GM21737 (cell line): ENCODE data around the gene HHIPL1.
A peak's percentile ranks its signal among the peaks of the same experiment; 100 is the strongest.

ENCODE experiments used
- ATAC-seq: cut with Tn5 transposase; IDR thresholded peaks from one replicate; pipeline ENCODE4 v1.9.1; 2021; ENCODE audit warnings: mild to moderate bottlenecking, moderate library complexity; ENCODE audit not compliant: unreplicated experiment

HHIPL1 gene

DNA sequence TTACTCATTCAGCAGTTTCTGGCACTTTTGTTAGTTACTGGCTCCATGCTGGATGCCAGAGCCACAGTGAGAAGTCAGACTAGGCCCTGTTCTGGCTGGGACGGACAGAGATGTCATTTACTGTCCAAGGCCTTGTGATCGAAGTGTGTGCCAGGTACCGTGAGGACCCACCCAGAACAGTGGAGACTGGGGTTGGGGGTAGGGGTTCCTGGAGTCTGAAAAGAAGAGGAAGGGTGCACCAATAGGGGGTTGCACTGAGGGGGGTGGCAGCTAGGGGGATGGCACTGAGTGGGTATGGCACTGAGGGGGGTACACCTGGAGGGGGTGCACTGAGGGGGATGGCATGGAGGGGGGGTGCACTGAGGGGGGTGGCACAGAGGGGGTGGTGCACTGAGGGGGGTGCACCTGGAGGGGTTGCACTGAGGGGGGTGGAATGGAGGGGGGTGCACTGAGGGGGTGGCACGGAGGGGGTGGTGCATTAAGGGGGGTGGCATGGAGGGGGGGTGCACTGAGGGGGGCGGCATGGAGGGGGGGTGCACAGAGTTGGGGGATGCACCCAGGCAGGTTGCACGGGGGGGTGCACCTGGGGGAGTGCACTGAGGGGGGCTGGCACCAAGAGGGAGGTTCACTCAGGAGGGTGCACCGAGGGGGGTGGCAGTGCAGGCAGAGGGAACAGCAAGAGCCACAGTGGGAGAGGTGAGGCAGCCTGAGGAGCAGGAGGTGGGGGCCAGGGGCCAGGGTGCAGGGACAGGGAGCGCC is 28.6 kb downstream of the HHIPL1 start:
- no peak for ATAC-seq

DNA sequence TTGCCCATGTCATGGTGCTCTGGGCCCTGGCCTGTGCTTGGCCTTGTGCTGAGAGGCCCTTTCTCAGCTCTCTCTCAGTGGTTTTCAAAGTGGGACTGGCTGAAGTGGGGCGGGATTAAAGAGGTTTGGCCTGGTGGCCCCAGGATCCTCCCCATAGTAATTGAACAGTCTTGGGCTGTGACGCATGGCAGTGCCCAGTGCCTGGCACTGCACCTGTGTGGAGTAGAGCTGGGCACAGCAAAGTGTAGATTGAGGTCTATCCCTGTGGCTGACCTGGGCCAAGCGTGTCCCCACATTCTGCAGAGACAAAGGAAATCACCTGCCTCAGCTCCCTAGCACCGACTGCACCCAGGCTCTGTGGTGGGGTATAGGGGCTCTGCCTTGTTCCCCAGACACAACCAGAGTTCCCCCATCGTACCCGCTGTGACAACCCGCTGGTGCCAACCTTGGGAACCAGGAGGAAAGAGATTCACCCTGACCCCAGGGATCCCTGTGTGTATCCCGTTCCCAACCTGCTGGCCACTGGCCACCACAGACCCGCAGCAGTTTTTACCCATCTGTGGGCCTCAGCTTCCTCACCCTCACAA is 29.2 kb downstream of the HHIPL1 start:
- no peak for ATAC-seq

DNA sequence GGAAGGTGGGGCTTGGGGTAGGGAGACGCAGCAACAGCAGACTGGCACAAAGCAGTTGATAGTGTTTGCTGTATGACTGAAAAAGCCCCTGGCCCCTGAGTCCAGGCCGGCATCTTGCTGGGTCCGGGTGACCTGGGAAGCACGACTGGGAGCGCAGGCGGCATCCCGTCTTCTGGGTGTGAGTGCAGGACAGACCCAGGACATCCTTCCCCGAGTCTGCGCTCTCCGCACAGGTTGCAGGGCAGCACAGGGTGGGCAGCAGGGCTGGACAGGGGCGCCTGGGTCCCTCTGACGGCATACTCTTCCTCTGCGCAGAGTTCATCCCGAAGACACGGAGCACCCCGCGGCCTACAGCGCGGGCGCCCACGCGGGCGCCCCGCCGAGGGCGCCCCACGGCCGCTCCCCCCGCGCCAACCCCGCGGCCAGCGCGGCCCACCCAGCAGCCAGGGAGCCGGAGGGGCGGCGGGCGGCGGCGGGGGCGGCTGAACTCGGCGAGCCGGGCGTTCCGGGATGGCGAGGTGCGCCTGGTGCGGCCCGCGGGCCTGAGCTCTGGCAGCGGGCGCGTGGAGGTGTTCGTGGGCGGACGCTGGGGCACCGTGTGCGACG is 29.9 kb downstream of the HHIPL1 start:
- ATAC-seq, result no peak

GRCh38 chr14:99675382-99675835 is 30.5 kb downstream of the HHIPL1 start:
- no peak for ATAC-seq

DNA sequence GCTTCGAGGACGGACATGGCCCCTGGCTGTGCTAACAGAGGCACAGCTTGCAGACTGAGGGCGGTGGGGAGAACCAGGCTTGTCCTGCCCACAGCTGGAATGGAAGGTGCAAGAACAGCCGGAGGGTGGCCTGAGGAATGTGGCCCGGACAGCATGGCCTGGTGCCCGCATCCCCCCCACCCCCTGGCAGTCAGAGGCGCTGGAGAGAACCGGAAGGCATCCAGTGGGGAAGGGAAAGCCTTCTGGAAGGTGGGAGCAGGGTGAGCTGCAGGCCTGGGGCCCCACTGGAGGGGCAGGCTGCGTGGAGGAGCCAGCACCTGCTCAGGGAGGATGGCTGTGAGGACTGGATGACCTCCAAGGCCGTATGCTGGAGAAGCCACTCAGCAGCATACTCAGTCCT is 31.0 kb downstream of the HHIPL1 start:
- ATAC-seq, result no peak

DNA sequence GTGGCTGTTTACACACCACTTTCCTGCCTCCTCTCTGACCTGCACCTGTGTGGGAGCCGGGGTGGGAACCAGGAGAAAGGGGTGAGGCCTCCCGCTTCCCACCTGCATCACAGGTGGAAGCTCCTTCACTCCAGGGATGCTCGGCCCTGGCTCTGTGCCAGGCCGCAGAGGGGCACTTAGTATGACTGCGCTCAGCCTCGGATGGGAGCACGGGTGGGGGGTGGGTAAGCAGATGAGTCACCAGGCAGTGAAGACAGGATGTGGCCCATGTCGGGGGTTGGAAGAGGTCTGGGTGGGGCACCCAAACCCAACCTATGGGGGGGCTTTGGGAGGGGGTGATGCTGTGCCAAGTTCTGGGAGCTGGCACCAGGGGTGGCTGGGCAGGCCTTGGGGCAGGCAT is 31.7 kb downstream of the HHIPL1 start:
- ATAC-seq, result no peak

DNA sequence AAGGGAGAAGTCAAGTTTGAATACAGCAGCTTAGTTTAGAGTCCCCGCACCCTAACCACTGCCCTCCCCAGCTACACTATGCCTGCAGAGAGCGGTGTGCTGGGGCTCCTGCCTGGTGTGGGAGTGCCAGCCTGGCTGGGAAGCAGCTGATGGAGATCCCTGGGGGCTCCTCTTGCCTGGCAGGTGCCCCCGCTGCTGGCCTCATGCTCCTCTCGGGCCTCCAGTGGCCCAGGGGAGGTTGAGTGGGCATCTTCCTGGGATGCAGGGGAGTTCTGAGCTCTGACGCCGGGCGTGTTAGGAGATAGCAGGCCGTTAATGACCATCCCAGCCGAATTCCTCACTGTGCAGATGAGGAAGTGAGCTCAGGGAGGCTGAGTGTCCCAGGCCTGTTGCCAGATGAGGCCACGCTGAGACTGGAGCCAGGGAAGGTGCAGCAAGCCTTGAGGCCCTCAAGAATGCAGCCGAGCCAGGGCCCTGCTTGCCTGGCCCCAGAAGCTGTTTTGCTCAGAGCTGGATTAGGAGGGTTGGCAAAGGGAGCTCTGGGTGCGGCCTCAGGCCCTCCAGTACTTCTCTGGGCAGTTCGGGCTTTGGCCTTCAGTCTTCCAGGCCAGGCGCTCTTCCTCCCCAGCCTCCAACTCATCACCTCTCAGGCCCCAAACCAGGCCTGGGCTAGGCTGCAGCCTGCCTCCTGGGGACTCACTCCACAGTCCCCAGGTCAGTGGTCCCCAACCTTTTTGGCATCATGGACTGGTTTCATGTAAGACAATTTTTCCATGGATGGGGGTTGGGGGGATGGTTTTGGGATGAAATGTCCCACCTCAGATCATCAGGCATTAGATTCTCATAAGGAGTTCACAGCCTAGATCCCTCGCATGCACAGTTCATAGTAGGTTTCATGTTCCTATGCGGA is 32.6 kb downstream of the HHIPL1 start:
- no peak for ATAC-seq

GRCh38 chr14:99678198-99678597 is 33.3 kb downstream of the HHIPL1 start:
- ATAC-seq, result no peak

DNA sequence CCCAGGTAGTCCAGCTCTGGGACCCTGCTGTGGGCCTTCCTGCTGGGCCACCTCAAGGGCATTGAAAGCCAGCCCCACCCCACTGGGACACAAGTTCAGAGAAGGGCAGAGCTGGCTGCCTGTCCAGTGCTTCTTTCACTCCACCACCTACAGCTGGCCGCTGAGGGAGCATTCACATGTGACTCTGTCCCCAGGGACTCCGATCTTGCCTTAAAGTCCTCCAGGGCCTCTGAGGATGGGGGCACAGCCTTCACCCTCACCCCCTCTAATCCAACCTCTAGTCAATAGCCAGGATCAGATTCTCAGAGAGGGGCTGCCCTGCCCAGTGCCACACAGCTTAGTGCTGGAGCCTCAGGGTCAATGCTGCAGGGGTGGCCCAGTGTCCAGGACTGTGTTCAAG is 34.2 kb downstream of the HHIPL1 start:
- ATAC-seq, result no peak

DNA sequence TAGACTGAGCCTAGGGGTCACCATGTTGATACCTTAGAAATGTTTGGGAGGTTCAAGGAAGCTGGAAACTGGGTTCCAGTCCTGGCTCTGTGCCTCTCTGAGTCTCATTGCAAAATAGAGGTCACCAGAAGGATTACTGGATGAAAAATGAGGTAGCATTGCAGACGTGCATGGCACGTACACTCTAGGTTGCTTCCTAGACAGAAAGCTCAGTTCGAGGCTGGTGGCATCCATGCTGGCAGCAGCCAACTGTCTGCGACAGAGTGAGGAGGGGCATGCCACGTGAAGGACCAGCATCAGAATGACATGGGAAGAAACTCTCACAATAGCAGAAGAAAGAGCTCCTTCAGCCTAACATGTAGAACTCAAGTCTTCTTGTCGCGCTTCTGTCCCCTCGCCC is 34.6 kb downstream of the HHIPL1 start:
- ATAC-seq, result no peak

- no peak for ATAC-seq
Observed at GRCh38 chr14:99679996-99680395, 35.1 kb downstream of the HHIPL1 start.

- ATAC-seq, result no peak
Observed at GRCh38 chr14:99681101-99681831, 36.3 kb downstream of the HHIPL1 start.

DNA sequence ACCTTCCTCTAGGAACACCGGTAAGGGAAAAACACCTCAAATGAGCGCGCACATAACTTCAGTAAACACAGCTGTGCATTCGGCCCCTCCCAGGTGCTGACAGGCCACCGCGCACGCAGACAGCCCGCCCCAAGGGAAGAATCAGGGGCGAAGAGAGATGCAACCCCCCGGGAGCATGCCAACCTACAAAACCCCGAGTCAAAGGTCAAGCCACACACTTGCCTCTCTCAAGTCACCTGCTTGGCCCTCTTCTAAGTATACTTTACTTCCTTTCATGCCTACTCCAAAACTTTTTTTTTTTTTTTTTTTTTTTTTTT is 36.9 kb downstream of the HHIPL1 start:
- ATAC-seq, result no peak

- ATAC-seq, result peak; percentile 35
Observed at GRCh38 chr14:99682809-99683618, 38.1 kb downstream of the HHIPL1 start.

GRCh38 chr14:99683619-99684409 is 38.9 kb downstream of the HHIPL1 start, which contains the start of gene CYP46A1:
TSS of gene CYP46A1 (plus strand) at chr14:99684298. CDS start at chr14:99684418, 120 bp downstream.
- ATAC-seq, result peak; percentile 94

GRCh38 chr14:99684410-99684934 is 39.5 kb downstream of the HHIPL1 start:
- ATAC-seq, result no peak

- no peak for ATAC-seq
Observed at GRCh38 chr14:99685151-99685591, 40.2 kb downstream of the HHIPL1 start.

GRCh38 chr14:99685596-99685995 is 40.7 kb downstream of the HHIPL1 start:
- ATAC-seq, result no peak
